H1 (cell line): ENCODE results near the gene PI4KB. TPM values are rescaled to one million over a fixed set of nuclear protein-coding genes. Genes with fewer than 3 reads are reported as not detected.

Experiments used
- CTCF ChIA-PET: fragments of 300-600 bp; sonication (Branson Sonifier 250); formaldehyde crosslinking; loops from one replicate; lab custom pipeline; 2021; ENCODE audit not compliant: partially characterized antibody; lab: Charles Lee
- POLR2A ChIA-PET: fragments of 300-600 bp; sonication (Branson Sonifier 250); formaldehyde crosslinking; loops from one replicate; lab custom pipeline; 2021; ENCODE audit warnings: inconsistent platforms; ENCODE audit not compliant: partially characterized antibody; lab: Charles Lee
- DNase-seq, 2 experiments: peaks; one replicate each; pipeline versions ENCODE4 v3.0.0 to v3.0.0-alpha.2; 2010 to 2022; ENCODE audit warnings: low spot score in 2 of 2, low read depth in 1 of 2, mixed read lengths in 1 of 2
- FAIRE-seq: peaks from 2 replicates; lab custom pipeline; 2011; peaks lifted over from hg19 to GRCh38; lab: Jason Lieb, UNC
- H2AFZ ChIP-seq: 2 replicates; pipeline ENCODE4 v1.8.1; 2012; ENCODE audit warnings: low read length, inconsistent platforms
- H2AK5ac ChIP-seq: 2 replicates; pipeline ENCODE4 v1.6.1; 2013; ENCODE audit warnings: low read depth, low read length
- H2BK120ac ChIP-seq: replicated peaks from 2 replicates; pipeline ENCODE3; 2013; ENCODE audit warnings: low read depth, low read length, inconsistent platforms
- H2BK12ac ChIP-seq: 2 replicates; pipeline ENCODE4 v1.6.1; 2013; ENCODE audit warnings: low read depth, low read length
- H2BK15ac ChIP-seq: 2 replicates; pipeline ENCODE4 v1.6.1; 2013; ENCODE audit warnings: low read length
- H2BK20ac ChIP-seq: 2 replicates; pipeline ENCODE4 v1.6.1; 2013; ENCODE audit warnings: low read length
- H2BK5ac ChIP-seq: 2 replicates; pipeline ENCODE4 v1.6.1; 2013; ENCODE audit warnings: low read depth, low read length
- H3K14ac ChIP-seq: 2 replicates; pipeline ENCODE4 v1.6.1; 2013; ENCODE audit warnings: inconsistent platforms; ENCODE audit not compliant: insufficient read length
- H3K18ac ChIP-seq: 2 replicates; pipeline ENCODE4 v1.6.1; 2013; ENCODE audit warnings: low read length; ENCODE audit errors: extremely low read depth
- H3K23ac ChIP-seq: 2 replicates; pipeline ENCODE4 v1.6.1; 2013; ENCODE audit warnings: inconsistent platforms; ENCODE audit not compliant: insufficient read length
- H3K23me2 ChIP-seq: 2 replicates; pipeline ENCODE4 v1.6.1; 2013; ENCODE audit warnings: low read depth, low read length
- H3K27ac ChIP-seq: 2 replicates; pipeline ENCODE4 v1.6.1; 2011; ENCODE audit warnings: low read depth, low read length, inconsistent platforms
- H3K27me3 ChIP-seq, 4 experiments: replicated peaks in 1 of 4; 1 replicate in 1 of 4; 2 replicates in 3 of 4; pipeline versions ENCODE4 v1.6.1 to v1.8.1; 2011 to 2013; ENCODE audit warnings: low read length in 3 of 4, mild to moderate bottlenecking in 3 of 4, inconsistent platforms in 2 of 4, mixed read lengths in 2 of 4, moderate library complexity in 1 of 4; ENCODE audit not compliant: control insufficient read depth in 3 of 4, insufficient read depth in 3 of 4; ENCODE audit errors: extremely low read depth in 1 of 4
- H3K36me3 ChIP-seq, 4 experiments: 2 replicates each; pipeline versions ENCODE4 v1.6.1 to v1.8.1; 2011 to 2013; ENCODE audit warnings: mild to moderate bottlenecking in 4 of 4, low read length in 3 of 4, moderate library complexity in 2 of 4, control low read depth in 1 of 4, inconsistent platforms in 1 of 4; ENCODE audit not compliant: insufficient read depth in 4 of 4, control insufficient read depth in 2 of 4
- H3K4ac ChIP-seq: replicated peaks from 2 replicates; pipeline ENCODE3; 2013; ENCODE audit warnings: low read length, low read depth, mixed read lengths, inconsistent platforms; ENCODE audit not compliant: insufficient read length
- H3K4me1 ChIP-seq, 4 experiments: replicated peaks in 1 of 4; 1 replicate in 1 of 4; 2 replicates in 3 of 4; pipeline versions ENCODE4 v1.6.1 to v1.8.1; 2011 to 2013; ENCODE audit warnings: low read length in 3 of 4, inconsistent platforms in 2 of 4, mixed read lengths in 1 of 4; ENCODE audit not compliant: insufficient read depth in 4 of 4, control insufficient read depth in 3 of 4
- H3K4me2 ChIP-seq, 2 experiments: 2 replicates each; pipeline versions ENCODE4 v1.6.1 to v1.8.1; 2011 to 2013; ENCODE audit warnings: low read depth in 2 of 2, low read length in 2 of 2, control low read depth in 1 of 2, inconsistent platforms in 1 of 2, mild to moderate bottlenecking in 1 of 2; ENCODE audit not compliant: insufficient read depth in 1 of 2
- H3K4me3 ChIP-seq, 4 experiments: fragments of 200-600, 300-600 bp in 1 of 4; sonication (generic), shearing (Covaris generic), sonication (Bioruptor Twin) in 1 of 4; 2 replicates each; pipeline versions ENCODE4 v1.5.1 to v1.8.1; 2011 to 2016; ENCODE audit warnings: low read length in 4 of 4, low read depth in 3 of 4, control low read depth in 2 of 4, inconsistent platforms in 2 of 4, mild to moderate bottlenecking in 2 of 4, mixed read lengths in 1 of 4, moderate library complexity in 1 of 4; ENCODE audit not compliant: insufficient read depth in 2 of 4; ENCODE audit errors: extremely low read depth in 1 of 4
- H3K56ac ChIP-seq: replicated peaks from 2 replicates; pipeline ENCODE3; 2013; ENCODE audit warnings: low read depth, mild to moderate bottlenecking, mixed read lengths, low read length, inconsistent platforms; ENCODE audit not compliant: insufficient read length
- H3K79me1 ChIP-seq: 2 replicates; pipeline ENCODE4 v1.6.1; 2013; ENCODE audit warnings: low read depth, low read length, control low read depth
- H3K79me2 ChIP-seq, 2 experiments: 2 replicates each; pipeline versions ENCODE4 v1.6.1 to v1.8.1; 2012 to 2013; ENCODE audit warnings: low read length in 2 of 2, mild to moderate bottlenecking in 2 of 2, inconsistent platforms in 1 of 2; ENCODE audit not compliant: insufficient read depth in 2 of 2, control insufficient read depth in 1 of 2
- H3K9ac ChIP-seq, 4 experiments: replicated peaks in 1 of 4; 1 replicate in 1 of 4; 2 replicates in 3 of 4; pipeline versions ENCODE4 v1.6.1 to v1.8.1; 2011 to 2013; ENCODE audit warnings: low read depth in 3 of 4, low read length in 3 of 4, control low read depth in 2 of 4, mild to moderate bottlenecking in 2 of 4, moderate library complexity in 2 of 4, inconsistent platforms in 1 of 4; ENCODE audit errors: extremely low read depth in 1 of 4
- H3K9me3 ChIP-seq, 2 experiments: 2 replicates each; pipeline versions ENCODE4 v1.6.1 to v1.8.1; 2012 to 2013; ENCODE audit warnings: mild to moderate bottlenecking in 2 of 2, moderate library complexity in 2 of 2, control low read depth in 1 of 2, inconsistent platforms in 1 of 2, low read depth in 1 of 2, low read length in 1 of 2, mixed read lengths in 1 of 2; ENCODE audit not compliant: insufficient read depth in 2 of 2
- H4K20me1 ChIP-seq, 2 experiments: replicated peaks in 1 of 2; 2 replicates each; pipeline versions ENCODE3 to v1.8.1; 2011 to 2013; ENCODE audit warnings: inconsistent platforms in 2 of 2, low read length in 2 of 2, mild to moderate bottlenecking in 1 of 2; ENCODE audit not compliant: insufficient read depth in 2 of 2, control insufficient read depth in 1 of 2
- H4K5ac ChIP-seq: 2 replicates; pipeline ENCODE4 v1.6.1; 2013; ENCODE audit warnings: low read length, low read depth, mixed read lengths, inconsistent platforms; ENCODE audit not compliant: insufficient read length
- H4K8ac ChIP-seq: 2 replicates; pipeline ENCODE4 v1.8.0; 2013; ENCODE audit warnings: mild to moderate bottlenecking, moderate library complexity, low read length, inconsistent platforms; ENCODE audit not compliant: insufficient read depth; ENCODE audit errors: extremely low read depth
- H4K91ac ChIP-seq: replicated peaks from 2 replicates; pipeline ENCODE3; 2013; ENCODE audit warnings: low read length, mixed read lengths, inconsistent platforms; ENCODE audit not compliant: insufficient read length
- BRCA1 ChIP-seq: IDR thresholded peaks from 2 replicates; pipeline ENCODE4 v1.6.1; 2012; ENCODE audit warnings: low read depth, low read length, improper control_type of control experiment
- CEBPB ChIP-seq: IDR thresholded peaks from 2 replicates; pipeline ENCODE4 v1.6.1; 2012; ENCODE audit warnings: low read depth, low read length
- SRF ChIP-seq: IDR thresholded peaks from 2 replicates; pipeline ENCODE4 v1.6.1; 2011; ENCODE audit warnings: mild to moderate bottlenecking, low read depth, low read length, moderate library complexity
- TCF12 ChIP-seq: IDR thresholded peaks from 2 replicates; pipeline ENCODE4 v1.6.1; 2011; ENCODE audit warnings: low read depth, mild to moderate bottlenecking, low read length
- WGBS, 2 experiments: shearing (Covaris generic) in 1 of 2; methylation state at CpG; one replicate each; pipeline versions ENCODE4 v1.1.6 to v1.1.7; 2013 to 2015; ENCODE audit warnings: low lambda C conversion rate in 2 of 2, mixed read lengths in 2 of 2, inconsistent platforms in 1 of 2, low coverage in 1 of 2, missing lambda C conversion rate in 1 of 2; ENCODE audit not compliant: insufficient replicate concordance in 2 of 2, insufficient coverage in 1 of 2, insufficient read length in 1 of 2; ENCODE audit errors: extremely low coverage in 1 of 2, missing lambda C conversion rate in 1 of 2; 5-methylcytosine and 5-hydroxymethylcytosine counted together
- polyA plus RNA-seq, 7 experiments: library from polyadenylated mRNA; depleted of rRNA in 3 of 7; stranded (reverse) in 5 of 7; unstranded in 2 of 7; fragments of >200 nt in 5 of 7; fragments of 200-250 nt in 2 of 7; gene quantifications; 1 replicate in 5 of 7; 2 replicates in 1 of 7; 4 replicates in 1 of 7; pipeline versions ENCODE4 v1.2.1 to v1.2.3, GENCODE V29; 2011 to 2013; ENCODE audit warnings: missing spikeins in 2 of 7, mixed read lengths in 2 of 7
- total RNA-seq: library from RNA; stranded (reverse); fragmentation: NEBNext Ultra II Directional; extraction: Animal tissue kit (Norgen Biotek cat#: 25700); gene quantifications from 2 replicates; pipeline ENCODE4 v1.2.1, GENCODE V29; 2021

PI4KB gene
- total and polyA plus RNA-seq, 2 of the 8 experiments (the other 6 are each of a cell fraction or from before 2014, with no cell fraction given): 30.1 to 37.1 TPM

DNA sequence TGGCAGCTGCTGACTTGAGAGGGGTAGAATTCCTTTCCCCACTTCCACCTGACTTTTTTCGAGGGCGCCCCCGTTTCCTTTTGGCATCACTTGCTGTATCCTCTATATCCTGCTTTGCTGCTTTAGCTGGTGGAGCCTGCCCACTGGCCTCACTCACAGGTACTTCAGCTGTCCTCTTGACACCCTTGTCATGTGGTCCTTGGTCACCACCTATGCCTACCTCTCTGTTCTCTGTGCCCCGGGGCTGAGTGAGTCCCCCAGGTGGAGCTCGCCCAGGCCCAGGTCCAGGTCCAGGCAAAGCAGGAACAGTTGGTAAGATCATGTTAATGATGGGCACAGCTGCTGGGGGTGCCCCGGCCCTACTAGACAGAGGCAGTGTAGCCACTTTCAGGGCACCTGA is 15.4 kb upstream of the PI4KB start:
- Histone ChIP-seq H2AK5ac (no peak overlapping the region), H3K18ac (no peak overlapping the region), H3K56ac (no peak overlapping the region), H3K27ac (no peak overlapping the region), H3K79me2 (peaks cover 3 to 10% of the 10 kb centered on the region in 2 experiments; a peak in 3 of 4 replicates), H2BK5ac (no peak overlapping the region), H4K5ac (no peak overlapping the region), H3K9ac (no peak overlapping the region), H3K4me1 (peaks cover 4 to 7% (median 5%) of the 10 kb centered on the region in 4 experiments; a peak in 5 of 7 replicates), H4K20me1 (peaks cover 0 to 2% of the 10 kb centered on the region in 2 experiments), H3K9me3 (no peaks in the 10 kb centered on the region), H3K14ac (no peak overlapping the region), H3K23me2 (peaks cover 3% of the 10 kb centered on the region), H3K79me1 (peaks cover 6% of the 10 kb centered on the region), H4K91ac (no peak overlapping the region), H3K4ac (no peak overlapping the region), H3K27me3 (no peaks in the 10 kb centered on the region), H2BK12ac (no peak overlapping the region), H3K36me3 (peaks cover 19 to 36% (median 29%) of the 10 kb centered on the region in 4 experiments), H2BK15ac (no peak overlapping the region), H2BK20ac (no peak overlapping the region), H4K8ac (no peak overlapping the region), H2AFZ (no peak overlapping the region), H3K4me3 (no peak overlapping the region), H2BK120ac (no peak overlapping the region), H3K23ac (no peak overlapping the region), H3K4me2 (no peak overlapping the region)
- CTCF ChIA-PET: interaction anchor here (0.5 to 8.4 kb wide), 6 partner anchors 16 to 79 kb away, joined by 3 to 129 read pairs (median 4); no protein-coding TSS in a partner anchor
- FAIRE-seq: no peak
- DNase-seq: no peak
- TF ChIP-seq BRCA1: no peak
- no peak for TF ChIP-seq CEBPB
- no peak for TF ChIP-seq SRF
- TF ChIP-seq TCF12: no peak
- 92% methylated on average over 6 of the region's 6 CpGs; no CpG with 5 or more reads in 1 of the 2 experiments for WGBS, 2 experiments
- POLR2A ChIA-PET: interaction anchor here (0.8 to 8.6 kb wide), 8 partner anchors 11 to 60 kb away, joined by 3 to 102 read pairs (median 6); partner anchors contain the start of genes PI4KB and PSMB4
